ENCODE results near the gene ALKBH6. TPM values are rescaled to one million over a fixed set of nuclear protein-coding genes. Genes with fewer than 3 reads are reported as not detected.
A peak's percentile ranks its signal among the peaks of the same experiment; 100 is the strongest.

ALKBH6 gene
- total and polyA plus RNA-seq, 9 of the 15 experiments (the other 6 are each of a cell fraction or from before 2014, with no cell fraction given) = 0.67 to 62.0 (median 34.5) TPM

DNA sequence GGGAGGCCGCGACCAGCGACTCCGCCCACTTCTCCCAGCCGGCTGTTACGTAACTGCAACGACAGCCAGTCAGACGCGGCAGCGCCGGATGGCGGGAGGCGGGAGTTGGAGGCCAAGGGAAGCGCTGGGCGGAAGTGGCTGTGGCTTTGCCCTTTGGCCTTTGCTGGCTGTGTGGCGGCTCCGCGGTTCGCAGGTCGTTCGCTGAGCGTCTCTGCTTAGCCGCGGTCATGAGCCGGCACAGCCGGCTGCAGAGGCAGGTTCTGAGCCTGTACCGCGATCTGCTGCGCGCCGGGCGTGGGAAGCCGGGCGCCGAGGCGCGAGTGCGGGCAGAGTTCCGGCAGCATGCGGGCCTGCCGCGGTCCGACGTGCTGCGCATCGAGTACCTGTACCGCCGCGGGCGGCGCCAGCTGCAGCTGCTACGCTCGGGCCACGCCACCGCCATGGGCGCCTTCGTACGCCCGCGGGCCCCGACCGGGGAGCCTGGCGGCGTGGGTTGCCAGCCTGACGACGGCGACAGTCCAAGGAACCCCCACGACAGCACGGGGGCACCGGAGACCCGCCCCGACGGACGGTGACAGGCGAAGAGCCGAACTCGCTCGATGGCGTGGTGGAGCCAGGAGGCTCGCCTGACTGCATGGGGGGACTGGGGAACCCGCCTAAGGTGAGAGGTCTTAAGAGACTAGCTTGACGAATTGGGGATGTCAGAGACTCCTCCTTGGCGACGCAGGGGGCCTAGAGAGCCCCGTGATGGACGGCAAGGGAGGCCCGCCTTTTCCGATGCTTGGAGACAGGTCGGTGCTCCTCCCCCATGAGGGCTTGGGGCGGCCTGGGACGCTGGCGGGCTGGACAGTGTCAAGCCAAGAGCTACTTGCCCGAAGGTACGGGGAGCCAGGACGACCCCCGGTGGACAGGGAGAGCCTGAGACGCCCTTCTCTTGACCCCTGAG is 18.7 kb downstream of the ALKBH6 start, which contains the start of gene SDHAF1 (continued):
- TF ChIP-seq BRF2 (IDR thresholded peaks at IDR 0.05; ENCODE audit: borderline replicate concordance, insufficient read depth, insufficient read length) = no peak
- TF ChIP-seq, protein P1, sequence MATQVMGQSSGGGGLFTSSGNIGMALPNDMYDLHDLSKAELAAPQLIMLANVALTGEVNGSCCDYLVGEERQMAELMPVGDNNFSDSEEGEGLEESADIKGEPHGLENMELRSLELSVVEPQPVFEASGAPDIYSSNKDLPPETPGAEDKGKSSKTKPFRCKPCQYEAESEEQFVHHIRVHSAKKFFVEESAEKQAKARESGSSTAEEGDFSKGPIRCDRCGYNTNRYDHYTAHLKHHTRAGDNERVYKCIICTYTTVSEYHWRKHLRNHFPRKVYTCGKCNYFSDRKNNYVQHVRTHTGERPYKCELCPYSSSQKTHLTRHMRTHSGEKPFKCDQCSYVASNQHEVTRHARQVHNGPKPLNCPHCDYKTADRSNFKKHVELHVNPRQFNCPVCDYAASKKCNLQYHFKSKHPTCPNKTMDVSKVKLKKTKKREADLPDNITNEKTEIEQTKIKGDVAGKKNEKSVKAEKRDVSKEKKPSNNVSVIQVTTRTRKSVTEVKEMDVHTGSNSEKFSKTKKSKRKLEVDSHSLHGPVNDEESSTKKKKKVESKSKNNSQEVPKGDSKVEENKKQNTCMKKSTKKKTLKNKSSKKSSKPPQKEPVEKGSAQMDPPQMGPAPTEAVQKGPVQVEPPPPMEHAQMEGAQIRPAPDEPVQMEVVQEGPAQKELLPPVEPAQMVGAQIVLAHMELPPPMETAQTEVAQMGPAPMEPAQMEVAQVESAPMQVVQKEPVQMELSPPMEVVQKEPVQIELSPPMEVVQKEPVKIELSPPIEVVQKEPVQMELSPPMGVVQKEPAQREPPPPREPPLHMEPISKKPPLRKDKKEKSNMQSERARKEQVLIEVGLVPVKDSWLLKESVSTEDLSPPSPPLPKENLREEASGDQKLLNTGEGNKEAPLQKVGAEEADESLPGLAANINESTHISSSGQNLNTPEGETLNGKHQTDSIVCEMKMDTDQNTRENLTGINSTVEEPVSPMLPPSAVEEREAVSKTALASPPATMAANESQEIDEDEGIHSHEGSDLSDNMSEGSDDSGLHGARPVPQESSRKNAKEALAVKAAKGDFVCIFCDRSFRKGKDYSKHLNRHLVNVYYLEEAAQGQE (IDR thresholded peaks at IDR 0.05; ENCODE audit: borderline replicate concordance) = no peak
- TF ChIP-seq, protein P1 (CRISPR knock-in tag; IDR thresholded peaks at IDR 0.05; ENCODE audit: low read depth) = no peak; the same call in 1 of the 2 replicates
- TF ChIP-seq ZNF740 (CRISPR knock-in tag; IDR thresholded peaks at IDR 0.05) = 0 out of 2 replicates have a peak, but pooled peaks have one; percentile 31
- TF ChIP-seq ZNF740 (tag; IDR thresholded peaks at IDR 0.05) = no peak
- no peak for TF ChIP-seq PHB (CRISPR knock-in tag; IDR thresholded peaks at IDR 0.05)
- peak; percentile 78 for TF ChIP-seq NFIC (IDR thresholded peaks at IDR 0.05)
- no peak for TF ChIP-seq BRD4 (IDR thresholded peaks at IDR 0.05)
- no peak for TF ChIP-seq STAT5A (IDR thresholded peaks at IDR 0.05; ENCODE audit: borderline replicate concordance, low read length)
- TF ChIP-seq USF1 (CRISPR knock-in tag; IDR thresholded peaks at IDR 0.05) = no peak
- TF ChIP-seq POLR2B (IDR thresholded peaks at IDR 0.05; ENCODE audit: low read depth, partially characterized antibody) = peak; percentile 69
- TF ChIP-seq TGIF2 (CRISPR knock-in tag; IDR thresholded peaks at IDR 0.05) = peak; percentile 55; the same call in 1 of the 2 replicates
- TF ChIP-seq, protein P2, sequence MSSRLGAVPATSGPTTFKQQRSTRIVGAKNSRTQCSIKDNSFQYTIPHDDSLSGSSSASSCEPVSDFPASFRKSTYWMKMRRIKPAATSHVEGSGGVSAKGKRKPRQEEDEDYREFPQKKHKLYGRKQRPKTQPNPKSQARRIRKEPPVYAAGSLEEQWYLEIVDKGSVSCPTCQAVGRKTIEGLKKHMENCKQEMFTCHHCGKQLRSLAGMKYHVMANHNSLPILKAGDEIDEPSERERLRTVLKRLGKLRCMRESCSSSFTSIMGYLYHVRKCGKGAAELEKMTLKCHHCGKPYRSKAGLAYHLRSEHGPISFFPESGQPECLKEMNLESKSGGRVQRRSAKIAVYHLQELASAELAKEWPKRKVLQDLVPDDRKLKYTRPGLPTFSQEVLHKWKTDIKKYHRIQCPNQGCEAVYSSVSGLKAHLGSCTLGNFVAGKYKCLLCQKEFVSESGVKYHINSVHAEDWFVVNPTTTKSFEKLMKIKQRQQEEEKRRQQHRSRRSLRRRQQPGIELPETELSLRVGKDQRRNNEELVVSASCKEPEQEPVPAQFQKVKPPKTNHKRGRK (tag; IDR thresholded peaks at IDR 0.05) = no peak
- TF ChIP-seq HDGF (IDR thresholded peaks at IDR 0.05) = 0 out of 2 replicates have a peak, but pooled peaks have one; percentile 51

Data from K562 (cell line).